ENCODE results near the gene TBX20.

The TBX20 gene

DNA sequence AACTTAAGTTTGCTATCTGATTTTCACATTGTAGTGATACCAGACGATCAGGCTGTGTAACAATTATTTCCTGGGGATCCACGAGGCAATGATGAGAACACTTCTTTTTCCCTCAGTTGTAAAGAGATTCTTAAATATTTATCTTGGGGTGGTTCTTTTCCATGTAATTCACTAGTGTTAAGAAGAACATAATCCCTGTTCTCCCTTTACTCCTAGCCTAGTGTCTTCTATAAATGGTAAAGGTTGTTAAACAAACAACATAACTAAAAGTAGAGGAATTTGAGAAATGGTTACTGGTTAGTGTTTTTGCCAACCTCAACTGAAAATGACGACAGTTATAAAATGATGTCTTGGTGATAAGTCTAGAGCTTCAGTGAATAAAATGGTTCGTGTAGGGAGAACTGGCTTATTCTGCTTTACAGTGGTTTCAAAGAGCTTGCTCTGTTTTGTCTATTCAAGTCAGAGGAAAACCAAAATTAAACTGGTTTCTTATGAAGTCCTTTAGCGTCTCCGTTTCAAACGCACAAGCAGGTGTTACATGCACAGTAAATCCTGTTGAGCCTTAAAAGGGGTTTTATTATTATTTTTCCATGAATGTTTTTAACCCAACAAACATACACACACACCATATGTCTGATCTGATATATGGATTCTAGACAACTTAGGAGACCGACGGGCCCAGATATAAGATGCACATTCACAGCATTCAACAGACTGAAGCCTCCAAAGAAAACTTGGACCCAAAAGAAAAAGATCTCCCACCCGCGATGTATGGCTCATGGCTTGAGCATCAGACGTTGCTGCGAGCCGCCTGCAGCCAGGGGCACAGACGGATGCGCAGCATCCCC, 1.1 kb downstream of the TBX20 start:
- Histone ChIP-seq H3K9ac (ENCODE audit: insufficient read length) (peak overlapping the region; percentile 43), H3K4me3 (peak overlapping the region; percentile 82), H3K9me3 (ENCODE audit: low read depth, low read length) (no peaks in the 10 kb centered on the region), H3K36me3 (ENCODE audit: insufficient read depth, low read length) (no peaks in the 10 kb centered on the region), H3K27ac (no peak overlapping the region)
- no peak for DNase-seq (ENCODE audit: low read depth, low spot score)
- TF ChIP-seq EZH2 (IDR thresholded peaks at IDR 0.05) (no peak), FOXP2 (optimal IDR thresholded peaks at IDR 0.05; ENCODE audit: control extremely low read depth, extremely low read length, insufficient read depth) (no peak), POLR2AphosphoS5 (IDR thresholded peaks at IDR 0.05; ENCODE audit: borderline replicate concordance, low read depth, low read length) (no peak)

DNA sequence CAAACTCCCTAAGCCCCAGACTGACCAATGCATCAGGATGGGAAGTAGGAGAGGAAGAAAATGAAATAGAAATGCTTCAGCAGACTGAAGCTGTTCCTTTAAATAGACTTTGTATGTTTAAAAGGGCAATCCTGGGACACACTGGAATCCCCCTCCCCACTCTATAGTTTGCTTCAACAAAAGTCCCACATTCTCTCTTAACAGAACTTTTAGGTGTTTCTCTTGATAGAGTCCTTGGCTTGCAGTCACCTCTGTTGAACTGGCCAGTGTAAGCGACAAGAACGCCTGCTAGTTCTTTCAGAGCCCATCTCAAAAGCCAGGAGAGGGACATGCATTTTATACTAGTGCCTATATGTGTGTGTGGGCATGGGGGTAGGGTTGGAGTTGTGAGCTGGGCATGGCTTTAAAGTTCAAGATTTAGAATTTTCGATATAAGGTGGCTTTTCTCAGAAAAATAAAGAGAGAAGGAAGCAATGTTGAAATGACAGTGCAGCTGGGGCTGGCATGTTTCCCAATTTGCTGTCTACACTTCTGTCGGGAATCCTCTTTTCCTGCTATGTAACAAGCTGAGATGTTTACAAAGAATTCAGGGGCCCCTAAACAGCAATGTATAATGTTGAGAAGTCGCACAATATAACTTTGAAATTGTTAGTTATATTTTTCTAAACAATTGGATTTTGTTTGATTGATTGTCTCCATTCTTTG, 2.1 kb downstream of the TBX20 start:
- Histone ChIP-seq H3K27ac (no peak overlapping the region), H3K36me3 (ENCODE audit: insufficient read depth, low read length) (no peaks in the 10 kb centered on the region), H3K4me3 (peak overlapping the region; percentile 82), H3K9ac (ENCODE audit: insufficient read length) (no peak overlapping the region), H3K9me3 (ENCODE audit: low read depth, low read length) (no peaks in the 10 kb centered on the region)
- DNase-seq (ENCODE audit: low read depth, low spot score), result no peak
- TF ChIP-seq POLR2AphosphoS5 (IDR thresholded peaks at IDR 0.05; ENCODE audit: borderline replicate concordance, low read depth, low read length) (no peak), FOXP2 (optimal IDR thresholded peaks at IDR 0.05; ENCODE audit: control extremely low read depth, extremely low read length, insufficient read depth) (no peak), EZH2 (IDR thresholded peaks at IDR 0.05) (no peak)

DNA sequence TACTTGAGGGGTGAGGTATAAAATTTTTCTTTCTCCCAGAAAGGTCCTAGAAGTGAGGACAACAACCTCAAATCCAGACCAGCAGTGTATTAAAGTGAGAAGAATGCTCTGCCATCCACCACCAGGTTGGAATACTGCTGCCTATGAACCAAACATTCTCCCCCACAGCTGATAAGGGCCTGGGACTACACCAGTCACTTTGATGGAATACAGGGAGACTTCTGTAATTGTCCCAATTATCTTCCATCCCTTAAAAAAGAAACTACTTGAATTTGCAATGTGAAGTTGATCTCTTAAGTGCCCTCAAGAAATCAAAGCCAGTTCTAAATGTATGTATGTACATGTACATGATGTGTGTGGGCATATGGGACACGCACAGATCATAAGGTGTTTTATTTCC, 3.0 kb downstream of the TBX20 start:
- Histone ChIP-seq H3K4me3 (no peak overlapping the region), H3K9me3 (ENCODE audit: low read depth, low read length) (no peaks in the 10 kb centered on the region), H3K36me3 (ENCODE audit: insufficient read depth, low read length) (no peaks in the 10 kb centered on the region), H3K27ac (no peak overlapping the region), H3K9ac (ENCODE audit: insufficient read length) (no peak overlapping the region)
- no peak for TF ChIP-seq EZH2 (IDR thresholded peaks at IDR 0.05)
- TF ChIP-seq FOXP2 (optimal IDR thresholded peaks at IDR 0.05; ENCODE audit: control extremely low read depth, extremely low read length, insufficient read depth), result no peak
- no peak for TF ChIP-seq POLR2AphosphoS5 (IDR thresholded peaks at IDR 0.05; ENCODE audit: borderline replicate concordance, low read depth, low read length)
- DNase-seq (ENCODE audit: low read depth, low spot score), result no peak

DNA sequence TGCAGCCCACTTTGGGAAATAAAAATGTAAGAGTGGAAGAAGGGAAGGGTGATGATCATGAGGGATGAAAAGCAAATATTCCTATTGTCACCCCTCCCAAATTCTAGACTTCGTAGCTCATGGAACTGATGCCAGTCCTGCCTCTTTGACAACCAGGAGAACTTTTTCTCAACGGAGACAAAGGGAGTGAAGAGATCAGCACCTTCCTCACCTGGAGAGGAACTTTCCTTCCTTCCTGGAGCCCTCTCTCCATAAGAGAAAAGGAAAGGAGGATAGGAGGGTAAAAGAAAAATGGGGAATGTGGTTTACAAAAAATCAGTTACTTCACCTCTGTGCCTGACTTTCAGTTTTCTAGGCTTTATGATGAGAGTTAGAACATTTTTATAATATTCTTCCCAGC, 3.4 kb downstream of the TBX20 start:
- TF ChIP-seq EZH2 (IDR thresholded peaks at IDR 0.05) (no peak), FOXP2 (optimal IDR thresholded peaks at IDR 0.05; ENCODE audit: control extremely low read depth, extremely low read length, insufficient read depth) (no peak), POLR2AphosphoS5 (IDR thresholded peaks at IDR 0.05; ENCODE audit: borderline replicate concordance, low read depth, low read length) (no peak)
- no peaks in the 10 kb centered on the region for H3K36me3 ChIP-seq (ENCODE audit: insufficient read depth, low read length)
- H3K9ac ChIP-seq (ENCODE audit: insufficient read length), result no peak overlapping the region
- no peak overlapping the region for H3K27ac ChIP-seq
- DNase-seq (ENCODE audit: low read depth, low spot score), result no peak
- H3K4me3 ChIP-seq, result no peak overlapping the region
- no peaks in the 10 kb centered on the region for H3K9me3 ChIP-seq (ENCODE audit: low read depth, low read length)

DNA sequence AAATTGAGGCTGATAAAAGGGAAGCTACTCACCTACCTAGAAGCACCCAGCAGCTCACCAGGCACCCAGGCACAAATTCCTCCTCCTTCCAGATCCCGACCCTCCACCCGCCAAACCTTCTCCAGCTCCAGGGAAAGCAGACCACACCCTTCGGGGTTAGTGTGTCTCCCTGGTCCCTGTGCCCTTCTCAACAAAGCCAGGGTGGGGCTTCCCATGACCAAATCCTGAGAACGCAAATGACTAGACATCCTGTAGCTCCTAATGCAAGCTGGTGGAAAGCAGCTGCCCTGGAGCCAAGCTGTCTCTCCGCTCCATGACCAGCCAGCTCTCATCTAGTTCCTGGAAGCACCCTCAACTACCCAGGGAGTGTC, 4.4 kb downstream of the TBX20 start:
- Histone ChIP-seq H3K27ac (no peak overlapping the region), H3K9ac (ENCODE audit: insufficient read length) (no peak overlapping the region), H3K4me3 (peak overlapping the region; percentile 5; the same call in 1 of the 2 replicates), H3K36me3 (ENCODE audit: insufficient read depth, low read length) (no peaks in the 10 kb centered on the region), H3K9me3 (ENCODE audit: low read depth, low read length) (no peaks in the 10 kb centered on the region)
- DNase-seq (ENCODE audit: low read depth, low spot score), result no peak
- TF ChIP-seq FOXP2 (optimal IDR thresholded peaks at IDR 0.05; ENCODE audit: control extremely low read depth, extremely low read length, insufficient read depth), result no peak
- no peak for TF ChIP-seq EZH2 (IDR thresholded peaks at IDR 0.05)
- no peak for TF ChIP-seq POLR2AphosphoS5 (IDR thresholded peaks at IDR 0.05; ENCODE audit: borderline replicate concordance, low read depth, low read length)

DNA sequence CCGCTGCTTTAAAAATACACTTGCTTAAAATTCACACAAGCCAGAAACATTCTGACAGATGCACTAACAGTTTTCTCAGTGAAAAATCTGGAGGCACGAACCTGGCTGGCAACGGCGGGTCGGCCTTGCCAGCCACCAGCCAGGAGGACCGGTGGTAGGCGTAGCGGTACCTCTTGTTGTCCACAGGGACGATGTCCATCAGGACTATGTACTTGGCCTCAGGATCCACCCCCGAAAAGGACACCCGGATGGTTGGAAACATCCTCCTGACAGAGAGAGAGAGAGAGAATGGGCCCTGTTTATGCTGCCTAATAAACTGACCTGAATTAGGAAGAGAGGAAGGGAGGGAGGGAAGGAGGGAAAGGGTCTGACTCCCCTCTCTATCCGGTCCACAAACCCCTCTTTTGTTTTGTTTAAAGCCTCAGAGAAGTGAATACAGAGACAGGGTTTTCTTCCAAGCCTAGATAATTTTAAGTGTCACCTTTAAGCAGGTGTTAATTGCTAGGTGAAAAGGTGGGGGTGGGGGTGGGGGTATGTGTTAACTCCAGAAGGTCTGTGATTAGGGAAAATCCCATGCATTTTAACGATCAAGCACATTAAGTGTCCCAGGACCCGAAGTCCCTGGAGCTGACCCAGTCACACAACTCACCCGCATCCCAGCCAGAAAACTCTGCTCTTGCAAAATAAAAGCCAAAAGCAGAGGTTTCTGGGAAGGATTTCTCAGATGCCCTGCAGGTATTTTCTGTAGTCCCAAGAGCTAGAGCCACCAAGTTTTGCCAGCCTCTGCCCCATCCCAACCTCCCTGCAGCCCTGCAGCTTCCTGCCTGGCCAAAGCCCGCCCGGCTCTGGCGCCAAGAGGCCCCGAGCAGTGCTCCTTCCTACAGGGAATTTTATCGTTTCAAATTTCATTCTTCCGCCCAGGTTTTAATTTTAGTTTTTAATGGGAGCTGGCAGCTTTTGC, 5.0 kb downstream of the TBX20 start:
- H3K9ac ChIP-seq (ENCODE audit: insufficient read length), result no peak overlapping the region
- no peak for DNase-seq (ENCODE audit: low read depth, low spot score)
- H3K4me3 ChIP-seq, result peak overlapping the region; percentile 5; the same call in 1 of the 2 replicates

DNA sequence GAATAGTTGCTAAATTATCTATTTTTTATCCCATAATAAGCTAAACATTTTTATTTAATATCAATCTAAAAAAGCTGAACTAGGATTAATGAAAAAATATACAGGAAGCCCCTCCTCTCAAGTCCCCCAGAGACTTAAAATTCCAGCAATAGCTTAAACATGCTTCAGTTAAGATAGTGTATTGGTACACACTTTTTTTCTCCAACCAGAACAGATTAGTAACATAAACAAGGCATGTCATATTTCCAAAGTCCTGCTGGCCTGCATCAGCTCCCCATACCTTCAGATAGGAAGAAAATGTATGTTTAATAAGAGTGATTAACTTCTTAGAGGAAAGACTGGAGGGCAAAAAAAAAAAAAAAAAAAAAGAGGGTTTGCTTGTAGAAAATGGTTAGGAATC, 7.1 kb downstream of the TBX20 start:
- Histone ChIP-seq H3K9ac (ENCODE audit: insufficient read length) (no peak overlapping the region), H3K27ac (no peak overlapping the region), H3K36me3 (ENCODE audit: insufficient read depth, low read length) (no peaks in the 10 kb centered on the region), H3K4me3 (no peak overlapping the region), H3K9me3 (ENCODE audit: low read depth, low read length) (no peaks in the 10 kb centered on the region)
- no peak for DNase-seq (ENCODE audit: low read depth, low spot score)
- no peak for TF ChIP-seq POLR2AphosphoS5 (IDR thresholded peaks at IDR 0.05; ENCODE audit: borderline replicate concordance, low read depth, low read length)
- no peak for TF ChIP-seq EZH2 (IDR thresholded peaks at IDR 0.05)
- TF ChIP-seq FOXP2 (optimal IDR thresholded peaks at IDR 0.05; ENCODE audit: control extremely low read depth, extremely low read length, insufficient read depth), result no peak

More for the DNA sequence above, 5.0 kb downstream of the TBX20 start:
- peak overlapping the region; percentile 38; the same call in 1 of the 2 replicates for H3K27ac ChIP-seq
- H3K36me3 ChIP-seq (ENCODE audit: insufficient read depth, low read length), result no peaks in the 10 kb centered on the region
- no peaks in the 10 kb centered on the region for H3K9me3 ChIP-seq (ENCODE audit: low read depth, low read length)
- TF ChIP-seq POLR2AphosphoS5 (IDR thresholded peaks at IDR 0.05; ENCODE audit: borderline replicate concordance, low read depth, low read length) (peak; percentile 33; the same call in 1 of the 2 replicates), EZH2 (IDR thresholded peaks at IDR 0.05) (no peak)

DNA sequence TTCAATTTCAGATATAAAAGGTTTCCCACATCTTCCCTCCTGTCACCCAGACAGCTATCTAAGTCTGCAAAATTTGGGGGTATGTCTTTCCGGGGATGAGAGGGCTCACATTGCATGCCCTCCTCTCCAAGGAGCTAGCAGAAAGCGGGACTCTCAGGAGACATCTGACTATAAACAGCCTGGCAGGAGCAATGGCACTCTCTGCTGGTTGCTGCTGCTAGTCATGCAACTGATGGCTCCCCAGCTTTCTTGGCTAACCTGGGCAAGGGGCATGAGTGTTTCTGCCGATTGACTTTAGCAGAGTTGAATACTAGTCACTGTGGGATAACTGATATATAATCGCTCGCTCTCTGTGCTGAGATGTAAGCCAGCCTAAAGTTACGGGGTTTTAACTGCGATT, 12.0 kb downstream of the TBX20 start:
- Histone ChIP-seq H3K4me3 (no peak overlapping the region), H3K9ac (ENCODE audit: insufficient read length) (no peak overlapping the region), H3K27ac (no peak overlapping the region), H3K36me3 (ENCODE audit: insufficient read depth, low read length) (no peaks in the 10 kb centered on the region), H3K9me3 (ENCODE audit: low read depth, low read length) (no peaks in the 10 kb centered on the region)
- DNase-seq (ENCODE audit: low read depth, low spot score), result no peak
- no peak for TF ChIP-seq FOXP2 (optimal IDR thresholded peaks at IDR 0.05; ENCODE audit: control extremely low read depth, extremely low read length, insufficient read depth)
